ENCODE results near the gene SLC2A1. TPM values are rescaled to one million over a fixed set of nuclear protein-coding genes. Genes with fewer than 3 reads are reported as not detected.
A peak's percentile ranks its signal among the peaks of the same experiment; 100 is the strongest.

Gene SLC2A1
- total RNA-seq, 2 donors from 2014 or later: 13.0 to 17.7 TPM

- intact Hi-C loops (cut with DNase I): no loop called here
- DNase-seq (ENCODE audit: low spot score): no peak
Observed at GRCh38 chr1:42981871-42982270, 23.2 kb upstream of the SLC2A1 start.

- intact Hi-C loops (cut with DNase I): no loop called here
- DNase-seq (ENCODE audit: low spot score): no peak
Observed at GRCh38 chr1:42981255-42981805, 22.7 kb upstream of the SLC2A1 start.

DNA sequence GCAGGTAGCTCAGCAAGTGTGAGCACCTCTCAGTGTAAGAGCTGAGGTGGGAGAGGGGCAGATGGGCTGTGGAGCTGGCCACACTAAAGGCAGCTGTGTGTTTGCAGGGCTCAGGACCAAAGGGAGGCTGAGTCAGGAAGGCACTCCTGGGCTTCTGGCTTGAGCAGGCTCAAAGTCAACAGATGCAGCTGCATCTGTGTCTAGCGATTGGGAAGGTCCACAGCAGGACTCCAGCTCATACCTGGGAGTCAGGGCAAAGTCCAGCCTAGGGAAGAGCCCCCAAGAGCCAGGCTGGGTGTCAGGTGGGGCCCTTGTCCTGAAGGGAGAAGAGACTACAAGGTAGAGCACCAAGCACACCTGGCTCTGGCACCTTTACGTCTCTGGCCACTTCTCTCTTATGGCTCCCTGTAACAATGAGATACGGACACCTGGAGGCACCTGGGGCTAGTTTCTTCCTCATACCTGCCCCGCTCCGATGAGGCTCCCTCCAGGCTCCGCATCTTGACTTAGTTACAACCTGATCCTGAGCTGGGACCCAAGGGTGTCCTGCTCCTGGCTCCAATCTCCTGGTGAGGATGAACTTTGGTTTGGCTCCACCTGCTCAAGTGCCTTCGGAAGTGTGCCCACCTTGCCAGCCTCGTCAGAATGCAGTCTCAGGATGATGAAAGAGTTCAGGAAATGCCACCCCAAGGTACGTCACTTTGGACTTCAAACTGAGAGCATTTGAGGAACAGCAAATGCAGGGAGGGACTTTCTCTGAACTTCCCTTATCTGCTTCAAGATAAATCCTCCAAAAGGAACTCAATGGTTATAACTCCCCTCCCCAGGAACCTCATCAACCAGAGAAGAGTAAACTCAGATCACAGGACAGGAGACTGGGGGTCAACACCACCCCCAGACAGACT is 21.5 kb upstream of the SLC2A1 start:
- intact Hi-C loops (cut with DNase I): no loop called here

GRCh38 chr1:42979036-42979430 is 20.4 kb upstream of the SLC2A1 start:
- intact Hi-C loops (cut with DNase I): no loop called here
- no peak for DNase-seq (ENCODE audit: low spot score)

More for the DNA sequence above, 21.5 kb upstream of the SLC2A1 start:
- DNase-seq (ENCODE audit: low spot score): no peak

GRCh38 chr1:42978317-42979035 is 19.8 kb upstream of the SLC2A1 start:
- DNase-seq (ENCODE audit: low spot score): no peak
- intact Hi-C loops (cut with DNase I): no loop called here

DNA sequence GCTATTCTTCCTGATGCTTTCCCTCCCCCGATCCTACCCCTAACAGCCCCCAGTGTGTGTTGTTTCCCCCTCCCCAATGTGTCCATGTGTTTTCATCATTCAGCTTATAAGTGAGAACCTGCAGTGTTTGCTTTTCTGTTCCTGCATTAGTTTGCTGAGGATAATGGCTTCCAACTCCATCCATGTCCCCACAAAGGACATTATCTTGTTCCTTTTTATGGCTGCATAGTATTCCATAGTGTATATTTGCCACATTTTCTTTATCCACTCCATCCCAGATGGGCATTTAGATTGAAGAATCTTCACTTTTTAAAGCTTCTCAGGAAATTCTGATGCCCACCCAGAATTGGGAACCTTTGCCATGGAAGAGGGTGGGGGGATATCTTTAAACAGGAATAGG is 19.0 kb upstream of the SLC2A1 start:
- intact Hi-C loops (cut with DNase I): no loop called here
- no peak for DNase-seq (ENCODE audit: low spot score)

GRCh38 chr1:42975561-42976225 is 17.0 kb upstream of the SLC2A1 start:
- intact Hi-C loops (cut with DNase I): no loop called here
- DNase-seq (ENCODE audit: low spot score): no peak

DNA sequence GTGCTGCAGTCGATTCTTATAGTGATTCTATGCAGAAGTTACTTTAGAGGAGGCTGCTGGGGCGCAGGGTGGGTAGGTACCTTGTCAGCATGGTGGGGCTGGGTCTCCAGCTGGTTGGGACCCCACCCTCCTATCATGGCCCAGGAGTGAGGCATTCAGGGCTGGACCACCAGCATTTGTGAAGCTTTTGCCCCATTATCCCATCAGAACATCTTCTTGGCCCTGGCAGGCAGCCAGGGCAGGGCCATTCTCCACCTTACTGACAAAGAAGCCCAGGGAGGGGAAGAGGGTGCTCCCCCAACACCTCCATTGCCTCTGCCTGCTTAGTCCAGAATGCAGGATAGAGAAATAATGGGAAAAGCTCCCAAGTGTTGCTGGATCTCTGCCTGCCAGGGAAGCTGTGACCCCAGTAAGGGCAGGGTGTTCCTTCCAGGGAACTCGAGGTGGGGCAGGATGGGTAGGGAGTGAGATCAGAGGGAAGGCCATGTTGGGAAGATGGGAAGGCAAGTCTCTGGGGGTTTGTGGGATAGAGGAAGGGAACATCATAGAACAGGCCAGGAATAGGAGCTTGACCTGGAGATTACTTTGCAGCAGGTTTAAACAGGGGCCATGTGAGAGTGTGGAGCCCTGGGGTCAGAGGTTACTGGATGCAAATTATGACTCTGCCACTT is 16.2 kb upstream of the SLC2A1 start:
- intact Hi-C loops (cut with DNase I): no loop called here
- DNase-seq (ENCODE audit: low spot score): peak; percentile 34

DNA sequence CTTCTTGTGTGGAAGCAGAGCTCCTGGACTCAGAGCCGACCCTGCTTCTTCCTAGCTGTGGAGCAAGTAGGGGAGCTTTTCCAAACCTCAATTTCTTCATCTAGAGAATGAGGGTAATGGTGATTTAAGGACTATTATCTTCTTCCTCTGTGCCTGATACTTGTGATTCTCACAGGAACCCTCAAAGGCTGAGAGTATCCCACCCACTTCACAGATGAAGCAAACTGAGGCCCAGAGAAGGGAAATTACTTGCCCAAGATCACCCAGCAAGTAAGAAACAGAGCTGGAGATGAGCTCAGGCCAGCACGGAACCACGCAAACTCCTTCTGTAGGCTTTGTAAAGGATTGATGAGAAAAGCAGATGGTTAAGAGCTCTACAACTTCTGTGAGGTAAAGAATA is 15.1 kb upstream of the SLC2A1 start:
- intact Hi-C loops (cut with DNase I): no loop called here
- DNase-seq (ENCODE audit: low spot score): peak; percentile 9

DNA sequence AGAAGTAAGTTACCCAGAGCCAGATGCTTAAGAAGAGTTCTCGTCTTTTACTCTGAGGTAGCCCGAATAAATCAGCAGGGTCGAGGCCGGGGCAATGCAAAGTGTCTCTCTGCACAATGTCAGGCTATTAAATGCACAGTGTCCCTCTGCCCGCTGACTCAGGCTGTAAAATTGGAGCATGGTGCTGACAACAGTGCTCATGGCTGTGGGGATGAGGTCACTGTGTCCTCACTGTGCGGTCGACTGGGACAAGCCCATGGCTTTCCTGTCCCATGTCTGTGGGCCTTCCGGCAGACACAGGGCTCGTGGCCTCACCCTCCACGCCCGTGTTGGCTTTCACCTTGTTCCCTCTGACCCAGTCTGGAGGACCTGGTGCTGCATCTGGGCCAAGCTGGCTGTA is 14.6 kb upstream of the SLC2A1 start:
- intact Hi-C loops (cut with DNase I): no loop called here

GRCh38 chr1:42971841-42972291 is 13.2 kb upstream of the SLC2A1 start:
- intact Hi-C loops (cut with DNase I): no loop called here

More for the DNA sequence above, 14.6 kb upstream of the SLC2A1 start:
- peak; percentile 57 for DNase-seq (ENCODE audit: low spot score)

DNA sequence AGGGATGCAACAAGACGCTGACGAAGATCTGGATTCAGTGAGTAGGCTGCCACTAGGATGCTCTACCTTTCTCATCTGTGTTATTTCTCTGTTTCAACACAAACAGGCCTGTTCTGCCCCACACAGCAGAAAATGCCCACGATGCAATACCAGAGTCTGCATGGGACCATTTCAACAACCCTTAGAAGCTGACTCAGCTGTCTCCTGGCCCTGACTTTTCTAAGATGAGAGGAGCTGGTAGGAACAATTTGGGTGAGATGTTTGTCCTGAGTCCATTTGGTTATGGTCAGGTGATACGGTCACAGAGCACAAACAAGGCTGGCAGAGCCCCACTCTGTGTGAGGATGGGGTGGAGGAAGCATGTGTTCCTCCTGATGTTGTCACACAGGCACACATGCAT is 11.5 kb upstream of the SLC2A1 start:
- intact Hi-C loops (cut with DNase I): no loop called here

More at GRCh38 chr1:42971841-42972291, 13.2 kb upstream of the SLC2A1 start:
- DNase-seq (ENCODE audit: low spot score): peak; percentile 26

GRCh38 chr1:42968654-42969053 is 10.0 kb upstream of the SLC2A1 start:
- DNase-seq (ENCODE audit: low spot score): peak; percentile 23
- intact Hi-C loops (cut with DNase I): no loop called here

More for the DNA sequence above, 11.5 kb upstream of the SLC2A1 start:
- DNase-seq (ENCODE audit: low spot score): peak; percentile 43

DNA sequence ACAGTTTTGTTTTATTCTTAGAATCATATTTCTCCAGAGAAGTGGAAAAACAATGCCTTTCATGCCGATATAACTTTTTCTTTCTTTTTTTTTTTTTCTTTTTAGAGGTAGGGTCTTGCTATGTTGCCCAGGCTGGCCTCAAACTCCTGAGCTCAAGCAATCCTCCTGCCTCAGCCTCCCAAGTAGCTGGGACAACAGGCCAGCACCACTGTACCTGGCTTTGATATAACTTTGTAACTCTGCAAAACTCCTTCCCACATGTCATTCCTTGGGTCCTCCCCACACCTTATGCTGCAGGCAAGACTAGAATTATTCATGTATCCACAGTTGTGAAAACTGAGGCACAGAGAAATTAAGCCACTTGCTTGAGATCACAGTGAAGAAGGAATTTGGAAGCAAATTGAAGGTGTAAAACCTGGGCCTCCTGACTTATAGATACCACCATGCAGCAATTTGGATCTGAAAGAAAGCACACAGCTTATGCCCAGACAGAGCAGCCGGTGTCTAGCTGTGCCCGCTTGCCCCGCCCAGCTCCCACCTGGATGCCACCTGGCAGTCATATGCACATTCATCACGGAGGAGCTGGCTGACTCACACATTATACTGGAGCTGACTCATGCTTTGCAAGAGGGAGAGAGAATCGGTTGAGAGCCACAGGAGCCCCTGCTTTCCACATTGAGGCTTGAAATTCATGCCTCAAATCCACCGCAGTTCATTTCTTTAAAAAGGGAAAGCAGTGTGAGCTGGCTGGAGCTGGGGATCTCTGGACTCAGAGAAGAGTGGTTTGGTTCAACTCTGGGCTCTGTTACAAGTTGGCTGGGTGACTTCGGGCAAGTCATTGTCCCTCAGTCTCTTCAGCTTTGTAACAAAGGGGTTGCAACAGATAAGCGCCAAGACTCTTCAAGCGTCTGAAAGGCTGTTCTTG is 8.3 kb upstream of the SLC2A1 start:
- peak; percentile 45 for DNase-seq (ENCODE audit: low spot score)
- intact Hi-C loops (cut with DNase I): no loop called here

DNA sequence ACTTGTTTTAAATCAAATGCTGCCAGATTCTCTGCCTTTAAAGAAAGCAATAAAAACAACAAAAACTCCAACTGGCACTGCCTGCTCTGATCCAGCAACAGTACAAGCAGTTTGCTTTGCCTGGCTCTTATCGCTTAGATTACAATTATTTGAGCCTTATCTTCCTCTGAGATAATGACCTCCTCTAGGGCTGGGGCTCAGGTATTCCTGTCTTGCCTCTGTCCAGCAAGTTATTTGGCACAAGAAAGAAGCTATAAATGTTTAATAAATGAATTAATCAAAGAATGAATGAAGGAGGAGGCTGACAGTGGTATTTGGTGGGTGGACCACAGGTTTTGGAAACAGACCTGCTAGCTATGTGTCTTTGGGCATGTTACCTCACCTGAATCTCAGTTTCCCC is 6.7 kb upstream of the SLC2A1 start:
- DNase-seq (ENCODE audit: low spot score): no peak
- intact Hi-C loops (cut with DNase I): no loop called here

DNA sequence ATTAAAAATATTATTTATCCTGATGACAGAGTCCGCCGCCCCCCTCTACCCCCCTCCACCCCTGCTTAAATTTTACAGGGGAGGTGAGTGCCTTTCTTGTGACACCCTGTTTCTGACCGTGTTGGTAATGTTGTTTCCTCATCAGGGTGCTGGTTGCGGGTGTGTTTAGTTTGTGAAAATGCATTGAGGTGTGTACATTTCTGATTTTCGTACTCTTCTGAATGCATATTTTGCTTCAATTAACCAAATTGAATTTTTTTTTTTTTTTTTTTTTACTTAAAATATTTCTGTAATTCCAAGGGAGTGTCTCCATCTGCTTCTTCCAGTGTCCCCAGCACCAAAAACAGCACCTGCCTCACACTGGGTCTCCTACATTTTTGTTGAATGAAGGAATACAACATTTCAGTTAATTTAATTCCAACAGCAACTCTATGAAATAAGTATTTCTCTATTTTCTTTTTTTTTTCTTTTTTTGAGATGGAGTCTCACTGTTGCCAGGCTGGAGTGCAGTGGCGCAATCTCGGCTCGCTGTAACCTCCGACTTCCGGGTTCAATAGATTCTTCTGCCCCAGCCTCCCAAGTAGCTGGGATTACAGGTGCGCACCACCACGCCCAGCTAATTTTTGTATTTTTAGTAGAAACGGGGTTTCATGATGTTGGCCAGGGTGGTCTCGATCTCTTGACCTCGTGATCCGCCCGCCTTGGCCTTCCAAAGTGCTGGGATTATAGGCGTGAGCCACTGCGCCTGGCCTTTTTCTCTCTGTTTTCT is 5.6 kb upstream of the SLC2A1 start:
- intact Hi-C loops (cut with DNase I): no loop called here
- DNase-seq (ENCODE audit: low spot score): no peak

DNA sequence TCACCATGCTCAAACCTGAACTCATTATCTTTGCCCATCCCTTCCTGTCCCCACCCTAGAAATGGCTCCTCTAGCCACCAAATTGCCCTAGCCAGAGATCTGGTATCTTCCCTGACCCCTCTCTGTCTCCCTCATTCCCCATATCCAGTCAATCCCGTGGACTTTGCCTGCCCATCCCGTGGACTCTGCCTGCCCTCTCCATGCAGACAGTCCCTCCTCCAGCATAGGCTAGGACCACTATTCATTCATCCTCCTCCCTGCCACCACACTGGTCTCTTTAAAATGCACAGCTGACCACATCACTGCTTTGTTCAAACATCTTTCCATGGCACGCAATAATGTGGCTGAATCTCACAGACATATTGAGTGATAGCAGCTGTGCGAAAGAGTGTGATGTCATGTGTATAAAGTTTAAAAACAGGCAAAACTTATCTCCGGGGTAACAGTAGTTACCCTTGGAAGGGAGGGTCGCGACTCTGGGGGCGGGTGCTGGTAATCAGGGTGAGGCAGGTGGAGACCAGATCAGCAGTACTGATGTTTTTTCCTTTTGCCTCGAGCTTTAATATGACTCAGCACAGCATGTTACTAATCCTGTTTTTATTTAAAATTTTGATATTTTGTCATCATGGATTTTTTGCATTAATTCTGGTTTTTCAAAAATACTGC is 4.8 kb upstream of the SLC2A1 start:
- intact Hi-C loops (cut with DNase I): no loop called here

More for the DNA sequence above, 4.8 kb upstream of the SLC2A1 start:
- DNase-seq (ENCODE audit: low spot score): no peak

Measured in posterior vena cava (tissue), 2 donors.